A673 (cell line): ENCODE data around the gene DENND5A.

Source experiments
- EZH2 ChIP-seq: fragments of 200-600 bp; sonication (generic); IDR thresholded peaks from 2 replicates; pipeline ENCODE4 v1.6.1; 2017; ENCODE audit warnings: borderline replicate concordance, low read depth, mild to moderate bottlenecking, mixed read lengths, antibody characterized with exemption, low read length; ENCODE audit not compliant: poor library complexity, severe bottlenecking
- TF ChIP-seq, protein P1 (sequence below): fragments of 300-800, 200-600 bp; sonication (generic); conservative IDR thresholded peaks from 2 replicates; pipeline ENCODE4 v1.5.1; 2017; ENCODE audit warnings: low read depth, mild to moderate bottlenecking, antibody characterized with exemption, low read length, moderate library complexity, mixed read lengths

GRCh38 chr11:9301720-9302119, 36.6 kb upstream of the DENND5A start:
- no peak for TF ChIP-seq EZH2
- TF ChIP-seq, protein P1, sequence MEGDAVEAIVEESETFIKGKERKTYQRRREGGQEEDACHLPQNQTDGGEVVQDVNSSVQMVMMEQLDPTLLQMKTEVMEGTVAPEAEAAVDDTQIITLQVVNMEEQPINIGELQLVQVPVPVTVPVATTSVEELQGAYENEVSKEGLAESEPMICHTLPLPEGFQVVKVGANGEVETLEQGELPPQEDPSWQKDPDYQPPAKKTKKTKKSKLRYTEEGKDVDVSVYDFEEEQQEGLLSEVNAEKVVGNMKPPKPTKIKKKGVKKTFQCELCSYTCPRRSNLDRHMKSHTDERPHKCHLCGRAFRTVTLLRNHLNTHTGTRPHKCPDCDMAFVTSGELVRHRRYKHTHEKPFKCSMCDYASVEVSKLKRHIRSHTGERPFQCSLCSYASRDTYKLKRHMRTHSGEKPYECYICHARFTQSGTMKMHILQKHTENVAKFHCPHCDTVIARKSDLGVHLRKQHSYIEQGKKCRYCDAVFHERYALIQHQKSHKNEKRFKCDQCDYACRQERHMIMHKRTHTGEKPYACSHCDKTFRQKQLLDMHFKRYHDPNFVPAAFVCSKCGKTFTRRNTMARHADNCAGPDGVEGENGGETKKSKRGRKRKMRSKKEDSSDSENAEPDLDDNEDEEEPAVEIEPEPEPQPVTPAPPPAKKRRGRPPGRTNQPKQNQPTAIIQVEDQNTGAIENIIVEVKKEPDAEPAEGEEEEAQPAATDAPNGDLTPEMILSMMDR, result no peak
